ENCODE results near the gene MS4A18. TPM values are rescaled to one million over a fixed set of nuclear protein-coding genes. Genes with fewer than 3 reads are reported as not detected.

MS4A18 gene
- total RNA-seq, 4 donors from 2014 or later: not detected

DNA sequence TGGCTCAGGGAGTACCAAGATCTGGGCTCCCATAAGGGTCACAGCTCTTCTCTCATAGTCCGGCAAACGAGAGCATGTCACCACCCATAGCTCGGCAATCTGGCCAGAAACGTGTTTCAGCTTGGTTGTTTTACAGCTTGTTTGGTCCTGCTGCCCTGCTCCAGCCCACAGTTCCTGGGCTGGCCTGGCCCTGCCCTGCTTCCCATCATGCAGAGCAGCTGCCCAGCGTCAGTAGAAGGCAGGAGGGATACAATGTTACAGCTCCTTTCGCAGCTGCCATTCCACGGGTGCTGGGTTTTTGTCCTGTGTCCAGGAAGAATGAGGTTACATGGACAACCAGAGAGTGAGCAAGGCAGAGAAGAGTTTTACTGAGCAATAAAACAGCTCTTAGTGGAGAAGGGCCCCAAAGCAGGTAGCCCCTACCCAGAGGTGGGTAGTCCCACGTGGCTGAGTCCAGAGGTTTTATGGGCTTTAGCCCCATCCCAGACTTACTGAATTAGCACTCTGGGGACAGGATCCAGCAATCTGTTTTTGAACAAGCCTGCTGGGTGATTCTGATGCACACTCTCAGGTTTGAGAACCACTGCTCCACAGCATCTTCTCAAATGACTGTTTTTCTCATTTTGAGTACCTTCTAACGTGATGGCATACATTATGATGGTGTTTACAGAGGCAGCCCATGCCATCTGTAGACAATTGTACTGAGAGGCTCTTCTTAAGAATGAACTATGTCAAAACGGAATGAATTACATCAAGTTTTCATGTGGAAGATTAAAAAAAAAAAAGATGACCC is 5.8 kb upstream of the MS4A18 start:
- no peaks in the 10 kb centered on the region for H3K36me3 ChIP-seq
- no peaks in the 10 kb centered on the region for H3K4me1 ChIP-seq
- TF ChIP-seq POLR2A (IDR thresholded peaks at IDR 0.05): no peak
- no peak for TF ChIP-seq EP300 (IDR thresholded peaks at IDR 0.05)
- TF ChIP-seq POLR2AphosphoS5 (IDR thresholded peaks at IDR 0.05): no peak
- TF ChIP-seq, protein P1, sequence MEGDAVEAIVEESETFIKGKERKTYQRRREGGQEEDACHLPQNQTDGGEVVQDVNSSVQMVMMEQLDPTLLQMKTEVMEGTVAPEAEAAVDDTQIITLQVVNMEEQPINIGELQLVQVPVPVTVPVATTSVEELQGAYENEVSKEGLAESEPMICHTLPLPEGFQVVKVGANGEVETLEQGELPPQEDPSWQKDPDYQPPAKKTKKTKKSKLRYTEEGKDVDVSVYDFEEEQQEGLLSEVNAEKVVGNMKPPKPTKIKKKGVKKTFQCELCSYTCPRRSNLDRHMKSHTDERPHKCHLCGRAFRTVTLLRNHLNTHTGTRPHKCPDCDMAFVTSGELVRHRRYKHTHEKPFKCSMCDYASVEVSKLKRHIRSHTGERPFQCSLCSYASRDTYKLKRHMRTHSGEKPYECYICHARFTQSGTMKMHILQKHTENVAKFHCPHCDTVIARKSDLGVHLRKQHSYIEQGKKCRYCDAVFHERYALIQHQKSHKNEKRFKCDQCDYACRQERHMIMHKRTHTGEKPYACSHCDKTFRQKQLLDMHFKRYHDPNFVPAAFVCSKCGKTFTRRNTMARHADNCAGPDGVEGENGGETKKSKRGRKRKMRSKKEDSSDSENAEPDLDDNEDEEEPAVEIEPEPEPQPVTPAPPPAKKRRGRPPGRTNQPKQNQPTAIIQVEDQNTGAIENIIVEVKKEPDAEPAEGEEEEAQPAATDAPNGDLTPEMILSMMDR (IDR thresholded peaks at IDR 0.05): no peak
- no peak overlapping the region for H3K27ac ChIP-seq
- H3K4me3 ChIP-seq: no peak overlapping the region
- peaks cover 3% of the 10 kb centered on the region for H3K9me3 ChIP-seq
- 78% methylated on average over 10 of the region's 10 CpGs for WGBS
- DNase-seq (ENCODE audit: low spot score in 2 of 2): no peak
- H3K27me3 ChIP-seq: no peaks in the 10 kb centered on the region

DNA sequence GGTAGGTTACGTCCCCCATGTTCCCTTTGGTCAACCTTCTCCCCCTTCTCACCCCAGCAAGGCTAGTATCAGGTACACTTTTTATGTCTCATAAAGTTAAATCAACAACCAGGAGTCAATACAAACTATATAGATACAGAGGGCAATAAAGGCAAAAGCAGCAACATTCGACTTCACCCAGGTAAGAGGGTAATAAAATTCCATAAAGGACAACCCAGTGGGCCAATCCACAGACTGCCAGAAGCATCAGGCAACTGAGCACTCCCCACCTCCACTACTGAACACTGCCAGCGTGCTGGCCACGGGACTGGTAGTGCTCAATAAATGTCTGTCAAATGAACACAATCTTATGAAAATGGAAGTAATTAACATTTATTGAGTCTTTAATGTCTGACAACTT is 5.1 kb upstream of the MS4A18 start:
- Histone ChIP-seq H3K27ac (no peak overlapping the region), H3K36me3 (no peaks in the 10 kb centered on the region), H3K4me1 (no peaks in the 10 kb centered on the region), H3K4me3 (no peak overlapping the region), H3K9me3 (peaks cover 3% of the 10 kb centered on the region), H3K27me3 (no peaks in the 10 kb centered on the region)
- DNase-seq (ENCODE audit: low spot score in 2 of 2): no peak
- WGBS: 83% methylated on average over 4 of the region's 4 CpGs
- TF ChIP-seq, protein P1 (IDR thresholded peaks at IDR 0.05): no peak
- no peak for TF ChIP-seq POLR2A (IDR thresholded peaks at IDR 0.05)
- TF ChIP-seq POLR2AphosphoS5 (IDR thresholded peaks at IDR 0.05): no peak
- TF ChIP-seq EP300 (IDR thresholded peaks at IDR 0.05): no peak

DNA sequence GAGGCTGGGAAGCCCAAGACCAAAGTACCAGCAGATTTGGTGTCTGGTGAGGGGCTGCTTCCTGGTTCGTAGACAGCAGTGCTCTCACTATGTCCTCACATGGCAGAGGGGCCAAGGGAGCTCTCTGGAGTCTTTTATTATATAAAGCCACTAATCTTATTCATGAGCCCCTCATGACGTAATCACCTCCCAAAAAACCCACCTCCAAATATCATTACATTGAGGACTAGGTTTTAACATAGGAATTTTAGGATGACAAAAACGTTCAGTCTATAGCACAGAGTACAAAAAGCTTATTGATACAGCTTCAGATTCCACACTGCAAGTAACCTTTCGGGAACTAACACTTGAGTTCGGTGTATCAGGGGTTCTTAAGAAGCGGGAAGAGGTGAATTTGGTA is 4.1 kb upstream of the MS4A18 start:
- Histone ChIP-seq H3K4me3 (no peak overlapping the region), H3K27me3 (no peaks in the 10 kb centered on the region), H3K36me3 (no peaks in the 10 kb centered on the region), H3K4me1 (no peaks in the 10 kb centered on the region), H3K9me3 (peaks cover 3% of the 10 kb centered on the region), H3K27ac (no peak overlapping the region)
- TF ChIP-seq EP300 (IDR thresholded peaks at IDR 0.05): no peak
- 84% methylated on average over 6 of the region's 6 CpGs for WGBS
- no peak for DNase-seq (ENCODE audit: low spot score in 2 of 2)

DNA sequence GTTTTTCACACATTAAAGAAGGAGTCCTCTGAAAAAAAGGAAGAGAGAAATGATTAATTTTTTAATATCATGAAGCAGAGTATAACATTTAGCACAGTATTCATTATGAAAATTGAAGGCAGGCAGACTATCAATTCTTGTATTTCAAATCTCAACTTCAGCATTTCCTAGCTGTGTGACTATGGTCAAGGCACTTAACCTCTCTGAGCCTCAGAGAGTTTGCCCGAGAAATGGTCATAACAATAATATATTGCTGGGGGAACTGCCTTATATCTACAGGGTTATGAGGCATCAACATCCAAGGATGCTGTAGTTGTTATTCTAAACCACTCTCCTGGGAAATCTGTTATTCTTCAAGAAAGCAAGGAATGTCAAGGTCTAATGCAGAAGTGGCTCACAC is 1.1 kb downstream of the MS4A18 start:
- Histone ChIP-seq H3K27ac (no peak overlapping the region), H3K4me1 (no peaks in the 10 kb centered on the region), H3K4me3 (no peak overlapping the region), H3K9me3 (no peaks in the 10 kb centered on the region), H3K27me3 (peaks cover 3% of the 10 kb centered on the region), H3K36me3 (no peaks in the 10 kb centered on the region)
- WGBS: 64% methylated on average over 1 of the region's 1 CpG
- no peak for DNase-seq (ENCODE audit: low spot score in 2 of 2)
- no peak for TF ChIP-seq POLR2A (IDR thresholded peaks at IDR 0.05)
- no peak for TF ChIP-seq POLR2AphosphoS5 (IDR thresholded peaks at IDR 0.05)
- TF ChIP-seq, protein P1 (IDR thresholded peaks at IDR 0.05): no peak
- no peak for TF ChIP-seq EP300 (IDR thresholded peaks at IDR 0.05)

DNA sequence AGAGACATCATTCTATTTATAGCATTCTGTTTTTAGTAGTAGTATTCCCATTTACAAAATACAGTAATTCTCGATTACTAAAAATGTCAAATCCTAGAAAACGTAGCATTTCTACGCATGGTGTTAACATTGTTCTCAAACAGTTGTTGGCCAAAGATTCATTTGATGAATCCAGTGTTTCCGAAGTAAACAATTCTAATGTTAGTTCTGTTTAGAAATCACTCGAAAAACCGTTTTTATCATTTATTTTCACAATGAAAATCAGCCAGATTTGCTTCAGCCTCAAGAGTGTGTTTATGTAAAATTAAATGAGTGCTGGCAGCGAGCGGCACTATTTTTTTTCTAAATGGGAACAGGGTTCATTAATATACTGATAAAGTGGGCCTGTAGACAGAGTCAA is 7.1 kb downstream of the MS4A18 start:
- Histone ChIP-seq H3K36me3 (no peaks in the 10 kb centered on the region), H3K27ac (no peak overlapping the region), H3K9me3 (no peaks in the 10 kb centered on the region), H3K4me1 (no peaks in the 10 kb centered on the region), H3K27me3 (peaks cover 3% of the 10 kb centered on the region), H3K4me3 (no peak overlapping the region)
- 87% methylated on average over 8 of the region's 8 CpGs for WGBS
- no peak for DNase-seq (ENCODE audit: low spot score in 2 of 2)
- TF ChIP-seq POLR2A (IDR thresholded peaks at IDR 0.05) (no peak), POLR2AphosphoS5 (IDR thresholded peaks at IDR 0.05) (no peak), EP300 (IDR thresholded peaks at IDR 0.05) (no peak)
- TF ChIP-seq, protein P1 (IDR thresholded peaks at IDR 0.05): no peak
